Measurements from ENCODE around the gene KAZN.
"Not testable (repeated sequence)": the region's sequence is repeated elsewhere in the genome, so short reads cannot be mapped to it uniquely, and the experiment has no call there.

KAZN gene

GRCh38 chr1:14598498-14599182 is at the start of gene KAZN:
Gene KAZN, plus strand, starts transcription at chr1:14598685.
- no peak for DNase-seq

- DNase-seq = no peak
These were observed 48.4 kb upstream of the KAZN start for GRCh38 chr1:14549897-14550620.

GRCh38 chr1:14551386-14551785 is 47.1 kb upstream of the KAZN start:
- DNase-seq = no peak

- no peak for DNase-seq
These were observed 46.1 kb upstream of the KAZN start for GRCh38 chr1:14552246-14552965.

DNA sequence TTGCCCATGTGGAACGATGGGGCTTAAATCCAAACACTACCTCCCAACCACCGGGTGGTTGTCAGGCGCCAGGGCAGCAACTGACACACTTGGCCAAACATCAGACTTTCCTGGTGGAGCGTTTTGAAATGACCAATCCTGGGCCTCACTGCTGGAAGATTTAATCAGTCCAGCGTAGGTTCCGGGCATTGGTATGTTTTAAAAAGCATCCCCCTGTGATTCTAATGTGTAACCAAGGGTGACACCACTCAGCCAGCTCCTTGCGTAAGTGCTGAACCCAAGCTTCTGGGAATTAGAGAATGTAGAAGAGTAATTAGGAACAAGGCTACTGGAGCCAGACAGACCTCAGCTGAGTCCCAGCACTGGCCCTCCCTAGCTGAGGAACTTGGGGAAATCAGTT is 44.8 kb upstream of the KAZN start:
- no peak for DNase-seq

DNA sequence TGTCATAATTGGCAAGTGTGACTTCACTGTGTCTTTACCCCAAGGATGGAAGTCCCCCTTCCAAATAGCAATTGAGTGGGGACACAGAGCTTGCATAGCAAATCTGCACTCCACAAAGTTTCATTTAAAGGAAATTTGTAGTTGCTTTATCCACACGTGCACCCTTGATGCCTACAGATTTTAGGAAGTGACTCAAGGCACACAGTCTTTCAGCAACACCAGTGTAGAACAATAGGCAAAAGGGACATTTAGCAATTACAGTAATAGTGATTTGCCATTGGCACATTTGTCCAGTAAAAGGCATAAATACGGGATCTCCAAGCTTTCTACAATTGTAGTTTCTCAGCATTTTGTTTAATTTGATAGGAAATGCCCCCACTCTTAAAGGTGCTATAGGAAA is 43.4 kb upstream of the KAZN start:
- no peak for DNase-seq

DNA sequence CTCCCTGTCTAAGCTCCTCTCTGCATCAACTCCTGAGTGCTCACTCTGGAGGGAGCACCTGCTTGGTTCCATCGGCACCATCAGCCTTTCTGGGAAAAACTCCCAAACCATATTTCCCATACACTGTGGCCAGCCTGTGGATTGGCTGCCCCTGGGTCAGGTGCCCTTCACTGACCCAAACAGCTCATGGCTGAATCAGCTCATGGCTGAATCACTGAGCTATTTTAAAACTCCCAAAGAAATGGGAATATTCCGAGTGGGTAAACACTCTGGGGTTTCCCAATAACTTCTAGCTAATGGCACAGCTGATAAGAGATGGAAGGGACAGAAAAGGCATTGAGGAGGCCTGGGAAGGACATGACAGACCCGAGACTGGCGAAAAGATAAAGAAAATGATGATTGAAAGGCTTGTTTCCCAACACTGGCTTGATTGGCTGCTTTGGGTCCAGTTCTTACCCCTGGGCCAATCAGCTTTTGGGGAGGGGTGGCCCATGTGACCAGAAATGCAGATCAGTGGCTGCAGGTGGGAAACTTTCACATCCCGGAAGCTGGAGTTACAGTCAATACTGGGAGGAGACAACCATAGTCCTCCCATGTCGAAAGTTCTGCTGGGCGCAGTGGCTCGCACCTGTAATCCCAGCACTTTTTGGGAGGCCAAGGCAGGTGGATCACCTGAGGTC is 37.3 kb upstream of the KAZN start:
- DNase-seq = no peak

DNA sequence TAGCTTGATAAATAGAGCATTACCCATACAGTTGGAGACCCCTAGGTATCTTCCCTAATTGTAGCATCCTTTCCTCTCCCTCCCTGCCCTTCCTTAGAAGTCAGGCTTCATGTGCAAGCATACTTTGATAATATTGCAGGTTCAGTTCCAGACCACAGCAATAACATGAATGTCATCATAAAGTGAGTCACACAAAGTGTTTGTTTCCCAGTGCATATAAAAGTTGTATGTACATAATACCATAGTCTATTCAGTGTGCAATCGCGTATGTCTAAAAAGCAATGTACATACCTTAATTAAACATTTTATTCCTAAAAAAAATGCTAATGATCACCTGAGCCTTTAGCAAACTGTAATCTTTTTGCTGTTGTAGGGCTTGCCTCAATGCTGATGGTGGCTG is 33.4 kb upstream of the KAZN start:
- no peak for DNase-seq

GRCh38 chr1:14567056-14567455 is 31.4 kb upstream of the KAZN start:
- no peak for DNase-seq

DNA sequence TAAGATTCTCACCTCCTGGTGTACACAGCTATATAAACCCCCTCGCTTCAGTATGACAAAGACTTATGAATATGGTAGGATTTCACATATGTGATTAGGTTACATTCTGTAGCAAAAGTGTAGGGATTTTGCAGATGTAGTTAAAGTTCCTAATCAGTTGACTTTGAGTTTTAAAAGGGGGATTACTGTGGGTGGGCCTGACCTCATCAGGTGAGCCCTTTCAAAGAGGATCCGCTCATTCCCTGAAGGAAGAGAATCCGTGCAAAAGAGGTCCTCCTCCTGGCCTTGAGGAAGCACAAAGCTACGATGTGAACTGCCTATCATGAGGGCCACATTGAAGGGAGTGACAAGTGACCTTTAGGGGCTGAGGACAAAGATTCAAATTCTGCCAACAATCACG is 30.6 kb upstream of the KAZN start:
- no peak for DNase-seq

DNA sequence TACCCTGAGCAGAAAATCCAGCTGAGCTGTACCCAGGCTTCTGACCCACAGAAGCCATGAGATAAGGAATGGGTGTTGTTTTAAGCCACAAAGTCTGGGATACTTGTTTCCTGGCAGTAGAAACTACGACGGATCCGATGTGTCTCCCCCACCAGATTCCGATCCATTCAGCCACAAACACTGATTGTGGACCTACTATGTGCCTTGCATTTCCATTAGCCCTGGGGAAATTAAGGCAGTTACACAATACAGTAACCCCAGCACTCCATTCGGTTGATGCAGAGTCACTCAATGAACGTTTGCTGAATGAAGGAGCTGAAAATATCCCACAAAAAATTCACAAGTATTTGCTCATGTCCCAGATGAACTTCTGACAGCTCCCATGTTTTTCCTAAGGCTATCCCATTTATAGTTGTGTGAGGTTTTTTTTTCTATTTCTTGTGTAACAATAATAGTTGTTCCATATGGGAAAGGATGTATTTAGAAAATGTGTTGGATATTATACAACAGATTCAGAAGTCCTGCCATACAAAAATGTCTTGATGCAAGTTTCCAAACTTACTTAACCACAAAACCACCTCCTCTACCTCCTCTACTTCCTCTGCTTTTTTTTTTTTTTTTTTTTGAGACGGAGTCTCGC is 29.6 kb upstream of the KAZN start:
- no peak for DNase-seq

GRCh38 chr1:14570514-14570913 is 28.0 kb upstream of the KAZN start:
- no peak for DNase-seq

- DNase-seq = no peak
These were observed 26.4 kb upstream of the KAZN start for GRCh38 chr1:14571810-14572767.

DNA sequence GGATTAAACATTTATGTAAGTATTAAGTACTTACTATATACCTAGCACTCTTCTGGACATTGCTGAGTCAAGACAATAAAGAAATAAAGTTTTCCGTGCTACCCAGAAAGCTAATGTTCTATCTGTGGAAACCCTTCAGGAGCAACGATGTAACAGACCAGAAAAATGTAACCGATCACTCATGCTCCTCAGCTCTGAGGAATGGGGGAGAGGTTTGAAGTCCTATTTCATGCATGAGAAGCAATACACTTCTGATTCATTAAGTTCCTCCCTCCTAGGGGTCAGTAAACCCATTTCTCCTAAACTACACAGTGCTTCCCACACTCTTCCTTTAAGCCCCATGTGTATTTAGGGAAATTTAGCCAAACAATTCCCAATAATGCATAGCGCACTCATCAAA is 25.6 kb upstream of the KAZN start:
- no peak for DNase-seq

DNA sequence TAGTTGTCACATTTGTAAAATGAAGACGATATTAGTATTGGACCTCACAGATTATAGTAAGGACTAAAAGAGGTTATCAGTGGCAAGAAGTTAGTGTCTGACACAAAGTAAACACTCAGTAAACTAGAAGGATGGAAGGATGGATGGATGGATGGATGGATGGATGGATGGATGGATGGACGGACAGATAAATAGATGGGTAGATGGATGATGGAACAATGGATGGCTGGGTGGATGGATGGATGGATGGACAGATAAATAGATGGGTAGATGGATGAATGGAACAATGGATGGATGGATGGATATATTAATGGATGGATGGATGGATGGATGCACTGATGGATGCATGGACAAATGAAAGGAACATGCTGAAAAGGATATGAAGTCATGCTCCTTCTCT is 22.3 kb upstream of the KAZN start:
- no peak for DNase-seq

DNA sequence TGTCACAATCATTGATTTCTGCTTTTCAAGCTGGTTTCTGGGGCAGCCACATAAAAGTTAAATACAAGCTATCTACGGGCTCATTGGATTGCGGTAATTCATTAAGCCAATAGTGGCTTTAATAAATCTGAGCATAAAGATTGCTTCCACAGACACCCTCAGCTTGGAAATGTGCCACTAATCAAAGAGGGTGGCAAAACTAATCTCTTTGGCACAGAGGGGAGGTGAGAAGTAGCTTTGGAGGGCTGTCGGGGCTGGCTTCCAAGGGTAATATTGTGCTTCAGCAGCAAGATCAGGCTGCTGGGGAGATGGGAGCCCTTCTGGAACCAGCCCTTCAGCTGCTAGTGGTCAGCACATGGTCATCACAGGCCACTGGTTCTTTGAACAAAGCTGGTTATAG is 21.2 kb upstream of the KAZN start:
- DNase-seq = no peak

- DNase-seq = no peak
These were observed 20.3 kb upstream of the KAZN start for GRCh38 chr1:14578156-14578555.

DNA sequence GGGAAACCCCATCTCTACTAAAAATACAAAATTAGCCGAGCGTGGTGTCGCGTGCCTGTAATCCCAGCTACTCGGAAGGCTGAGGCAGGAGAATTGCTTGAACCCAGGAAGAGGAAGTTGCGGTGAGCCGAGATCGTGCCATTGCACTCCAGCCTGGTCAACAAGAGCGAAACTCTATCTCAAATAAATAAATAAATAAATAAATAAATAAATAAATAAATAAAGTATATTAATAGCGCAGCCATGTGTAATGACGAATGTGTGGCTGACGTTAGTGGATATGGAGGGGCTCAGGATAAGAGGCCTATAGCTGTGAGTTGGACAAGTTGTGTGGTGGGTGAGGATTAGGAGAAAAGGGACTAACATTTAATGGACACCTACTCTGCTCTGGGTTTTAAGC is 18.2 kb upstream of the KAZN start:
- not testable (repeated sequence) for DNase-seq

- no peak for DNase-seq
These were observed 17.5 kb upstream of the KAZN start for GRCh38 chr1:14580986-14581385.

DNA sequence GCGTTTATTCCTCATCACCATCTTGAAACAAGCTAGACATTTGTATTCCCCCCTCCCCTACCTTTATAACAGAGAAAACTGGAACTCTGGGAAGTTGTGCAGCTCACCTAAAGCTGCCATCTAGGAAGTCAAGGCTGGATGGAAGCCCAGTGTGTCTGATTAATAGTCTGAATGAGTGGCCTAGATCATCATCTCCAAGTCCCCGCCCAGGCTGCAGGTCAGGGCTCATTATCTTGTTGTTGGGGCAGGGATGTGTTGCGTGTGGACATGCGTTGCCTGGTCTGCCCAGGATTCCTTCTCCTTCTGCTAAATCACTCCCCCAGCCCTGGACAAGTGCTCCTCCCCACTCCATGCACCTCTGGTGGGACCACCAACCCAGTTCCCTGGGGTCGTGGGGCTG is 14.7 kb upstream of the KAZN start:
- no peak for DNase-seq

GRCh38 chr1:14585728-14586127 is 12.8 kb upstream of the KAZN start:
- DNase-seq = no peak

Measured in Kasumi-1 (cell line).